Lower lobe of right lung (tissue), 2 donors: Measurements from ENCODE around the gene TFAP2A. TPM values are rescaled to one million over a fixed set of nuclear protein-coding genes. Genes with fewer than 3 reads are reported as not detected.

Source experiments
- ATAC-seq, 2 donors: fragments of 200-7000 bp; cut with Tn5 transposase; one replicate each; pipeline ENCODE4 v1.9.1; 2020 to 2022; ENCODE audit warnings: mild to moderate bottlenecking in 2 of 2, moderate library complexity in 2 of 2
- DNase-seq: peaks from one replicate; pipeline ENCODE4 v3.0.0-alpha.2; 2020
- H3K27ac ChIP-seq: fragments of 200-600 bp; one replicate; pipeline ENCODE4 v1.8.0; 2022
- H3K27me3 ChIP-seq: fragments of 200-600 bp; one replicate; pipeline ENCODE4 v1.8.0; 2022; ENCODE audit warnings: low read depth
- H3K36me3 ChIP-seq: fragments of 200-600 bp; one replicate; pipeline ENCODE4 v1.8.0; 2022; ENCODE audit warnings: mild to moderate bottlenecking
- H3K4me1 ChIP-seq: fragments of 200-600 bp; one replicate; pipeline ENCODE4 v1.8.0; 2022
- H3K4me3 ChIP-seq: fragments of 200-600 bp; one replicate; pipeline ENCODE4 v1.8.0; 2022; ENCODE audit warnings: mild to moderate bottlenecking
- H3K9me3 ChIP-seq: fragments of 200-600 bp; one replicate; pipeline ENCODE4 v1.8.0; 2022
- CTCF ChIP-seq: fragments of 200-600 bp; IDR thresholded peaks from one replicate; pipeline ENCODE4 v1.8.0; 2022; ENCODE audit warnings: antibody characterized with exemption, mild to moderate bottlenecking
- intact Hi-C: fragments of 100-400 bp; cut with DNase I; formaldehyde crosslinking; loops from one replicate; pipeline ENCODE4 v1.11.0; 2022
- total RNA-seq: library from RNA; stranded (reverse); fragmentation: NEBNext Ultra II Directional; extraction: Animal tissue kit (Norgen Biotek cat#: 25700); gene quantifications from one replicate; pipeline ENCODE4 v1.2.1, GENCODE V29; 2021
- donor health status: DM: no; HTN: yes; CAD: no; lungs with severe emphysema.

TFAP2A gene
- total RNA-seq, 1 donor from 2014 or later = 0.47 TPM

GRCh38 chr6:10361428-10361827 lies 53.4 kb downstream of the TFAP2A start:
- H3K4me1 ChIP-seq = no peaks in the 10 kb centered on the region
- no peak for TF ChIP-seq CTCF
- no peak for ATAC-seq

GRCh38 chr6:10359581-10359980 lies 55.3 kb downstream of the TFAP2A start:
- no peak overlapping the region for H3K27ac ChIP-seq
- no peak overlapping the region for H3K4me3 ChIP-seq
- no peak for TF ChIP-seq CTCF
- H3K4me1 ChIP-seq = no peaks in the 10 kb centered on the region
- DNase-seq (no peak), ATAC-seq (no peak)
- peaks cover 10% of the 10 kb centered on the region for H3K27me3 ChIP-seq
- no peaks in the 10 kb centered on the region for H3K9me3 ChIP-seq
- H3K36me3 ChIP-seq = no peaks in the 10 kb centered on the region
- intact Hi-C loops = no loop called here

More at GRCh38 chr6:10361428-10361827, 53.4 kb downstream of the TFAP2A start:
- Histone ChIP-seq H3K27me3 (no peaks in the 10 kb centered on the region), H3K9me3 (no peaks in the 10 kb centered on the region), H3K27ac (no peak overlapping the region), H3K4me3 (no peak overlapping the region), H3K36me3 (no peaks in the 10 kb centered on the region)
- DNase-seq = no peak
- intact Hi-C loops = no loop called here

- Histone ChIP-seq H3K27me3 (peaks cover 10% of the 10 kb centered on the region), H3K36me3 (no peaks in the 10 kb centered on the region), H3K9me3 (no peaks in the 10 kb centered on the region), H3K4me3 (no peak overlapping the region), H3K27ac (no peak overlapping the region), H3K4me1 (no peaks in the 10 kb centered on the region)
- peak in 1 of 2 donors; percentile 45 for ATAC-seq
- no peak for TF ChIP-seq CTCF
- no peak for DNase-seq
- intact Hi-C loops = no loop called here
Observed at GRCh38 chr6:10355115-10355702, 59.7 kb downstream of the TFAP2A start.

- intact Hi-C loops = no loop called here
- Histone ChIP-seq H3K36me3 (no peaks in the 10 kb centered on the region), H3K27me3 (peaks cover 10% of the 10 kb centered on the region), H3K4me1 (no peaks in the 10 kb centered on the region), H3K27ac (no peak overlapping the region), H3K4me3 (no peak overlapping the region), H3K9me3 (no peaks in the 10 kb centered on the region)
- no peak for TF ChIP-seq CTCF
- ATAC-seq (no peak), DNase-seq (no peak)
Observed at GRCh38 chr6:10351791-10352190, 63.1 kb downstream of the TFAP2A start.

- H3K9me3 ChIP-seq = no peaks in the 10 kb centered on the region
- no peak for ATAC-seq
- H3K4me1 ChIP-seq = no peaks in the 10 kb centered on the region
- H3K4me3 ChIP-seq = no peak overlapping the region
- DNase-seq = no peak
- intact Hi-C loops = no loop called here
- no peaks in the 10 kb centered on the region for H3K36me3 ChIP-seq
- no peak for TF ChIP-seq CTCF
- H3K27me3 ChIP-seq = peaks cover 7% of the 10 kb centered on the region
- H3K27ac ChIP-seq = no peak overlapping the region
Observed at GRCh38 chr6:10350720-10351119, 64.2 kb downstream of the TFAP2A start.
